ENCODE measurements around the gene LPIN1.

- TF ChIP-seq POLR2A (IDR thresholded peaks at IDR 0.05; ENCODE audit: low read length) (no peak), GATA1 (IDR thresholded peaks at IDR 0.05; ENCODE audit: low read depth, low read length) (no peak)
These were observed 17.9 kb downstream of the LPIN1 start for GRCh38 chr2:11764359-11764758.
